ENCODE measurements around the gene INPP1. TPM values are rescaled to one million over a fixed set of nuclear protein-coding genes. Genes with fewer than 3 reads are reported as not detected.

INPP1 gene
- polyA plus RNA-seq, 1 of the 3 experiments (the other 2 are of a cell fraction): 6.4 TPM

DNA sequence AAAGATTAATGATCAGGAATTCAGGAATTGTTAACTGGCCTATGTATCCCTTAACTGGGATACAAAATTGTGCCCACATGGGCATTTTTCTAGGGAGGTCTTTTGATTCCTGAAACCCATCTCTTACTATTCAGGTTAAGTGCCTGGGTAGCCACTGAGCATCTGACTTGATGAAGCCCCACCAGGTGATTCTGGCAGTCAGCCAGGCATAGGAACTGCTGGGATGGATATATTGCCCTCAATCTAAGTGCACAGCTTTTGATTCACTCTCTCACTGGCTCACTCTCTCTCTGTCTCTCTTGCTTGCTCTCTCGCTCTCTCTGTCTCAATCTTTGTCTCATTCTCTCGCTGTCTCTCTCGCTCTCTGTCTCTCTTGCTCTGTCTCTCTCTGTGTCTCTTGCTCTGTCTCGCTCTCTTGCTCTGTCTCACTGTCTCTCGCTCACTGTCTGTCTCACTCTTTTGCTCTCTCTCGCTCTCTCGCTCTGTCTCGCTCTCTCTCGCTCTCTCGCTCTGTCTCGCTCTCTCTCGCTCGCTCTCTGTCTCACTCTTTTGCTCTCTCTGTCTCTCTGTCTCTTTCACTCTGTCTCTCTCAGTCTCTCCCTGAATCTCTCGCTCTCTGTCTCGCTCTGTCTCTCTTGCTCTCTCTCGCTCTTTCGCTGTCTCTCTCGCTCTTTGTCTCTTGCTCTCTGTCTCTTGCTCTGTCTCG, 22.3 kb downstream of the INPP1 start:
- ChIA-PET CTCF (interaction anchor here (1.2 kb wide), 1 partner anchor 145 kb away, joined by 3 read pairs; no protein-coding TSS in a partner anchor), POLR2A (no interaction called here)
- H4K20me1 ChIP-seq (ENCODE audit: insufficient read depth): no peaks in the 10 kb centered on the region
- no peak overlapping the region for H3K4me3 ChIP-seq (ENCODE audit: low read depth in 2 of 2, low read length in 1 of 2)
- no peaks in the 10 kb centered on the region for H3K9me3 ChIP-seq
- H3K27me3 ChIP-seq (ENCODE audit: insufficient read depth): no peaks in the 10 kb centered on the region
- TF ChIP-seq TEAD4 (IDR thresholded peaks at IDR 0.05; ENCODE audit: borderline replicate concordance, insufficient read depth) (no peak), GABPA (IDR thresholded peaks at IDR 0.05; ENCODE audit: low read depth) (no peak), ZBTB33 (IDR thresholded peaks at IDR 0.05; ENCODE audit: borderline replicate concordance, low read depth) (no peak), USF2 (IDR thresholded peaks at IDR 0.05; ENCODE audit: borderline replicate concordance, low read depth, low read length) (no peak), NRF1 (IDR thresholded peaks at IDR 0.05; ENCODE audit: low read depth, low read length) (no peak)
- H3F3A ChIP-seq (replicated peaks; ENCODE audit: insufficient read depth): no peaks in the 10 kb centered on the region
- no peak for DNase-seq
- H3K9me2 ChIP-seq: no peaks in the 10 kb centered on the region
- H3K27ac ChIP-seq (ENCODE audit: low read depth in 2 of 2, low read length in 1 of 2): no peak overlapping the region
- H3K4me2 ChIP-seq: no peak overlapping the region
- no peaks in the 10 kb centered on the region for H3K79me2 ChIP-seq (ENCODE audit: insufficient read depth)
- WGBS (ENCODE audit: low lambda C conversion rate): 93% methylated on average over 19 of the region's 19 CpGs
- H3K9ac ChIP-seq: no peak overlapping the region
- H3K4me1 ChIP-seq (ENCODE audit: control insufficient read depth in 1 of 2, insufficient read depth in 2 of 2, low read depth in 1 of 2, low read length in 1 of 2): no peaks in the 10 kb centered on the region
- H2AFZ ChIP-seq (ENCODE audit: low read depth): no peak overlapping the region
- H3K36me3 ChIP-seq (replicated peaks in 1 of 2; ENCODE audit: control insufficient read depth in 1 of 2, insufficient read depth in 2 of 2, low read length in 1 of 2): no peaks in the 10 kb centered on the region

DNA sequence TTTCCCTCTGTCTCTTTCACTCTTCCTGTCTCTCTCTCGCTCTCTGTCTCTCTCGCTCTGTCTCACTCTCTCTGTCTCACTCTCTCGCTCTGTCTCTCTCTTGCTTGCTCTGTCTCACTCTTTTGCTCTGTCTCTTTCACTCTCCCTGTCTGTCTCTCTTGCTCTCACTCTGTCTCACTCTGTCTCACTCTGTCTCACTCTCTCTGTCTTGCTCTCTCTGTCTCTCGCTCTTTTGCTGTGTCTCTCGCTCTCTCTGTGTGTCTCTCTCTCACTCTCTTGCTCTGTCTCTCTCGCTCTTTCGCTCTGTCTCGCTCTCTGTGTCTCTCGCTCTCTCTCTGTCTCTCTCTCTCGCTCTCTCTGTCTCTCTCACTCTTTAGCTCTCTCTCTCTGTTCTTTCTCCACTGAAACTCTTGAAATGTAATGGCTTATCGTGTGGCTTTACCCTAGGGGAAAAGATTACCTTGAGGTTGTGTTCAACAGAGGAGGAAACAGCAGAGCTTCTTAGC, 22.9 kb downstream of the INPP1 start:
- no peak overlapping the region for H3K4me3 ChIP-seq (ENCODE audit: low read depth in 2 of 2, low read length in 1 of 2)
- peaks cover 0 to 3% of the 10 kb centered on the region in 2 experiments for H3K36me3 ChIP-seq (replicated peaks in 1 of 2; ENCODE audit: control insufficient read depth in 1 of 2, insufficient read depth in 2 of 2, low read length in 1 of 2)
- no peaks in the 10 kb centered on the region for H4K20me1 ChIP-seq (ENCODE audit: insufficient read depth)
- no peaks in the 10 kb centered on the region for H3K79me2 ChIP-seq (ENCODE audit: insufficient read depth)
- no peaks in the 10 kb centered on the region for H3F3A ChIP-seq (replicated peaks; ENCODE audit: insufficient read depth)
- H3K4me2 ChIP-seq: no peak overlapping the region
- H3K9ac ChIP-seq: no peak overlapping the region
- no peak overlapping the region for H3K27ac ChIP-seq (ENCODE audit: low read depth in 2 of 2, low read length in 1 of 2)
- WGBS (ENCODE audit: low lambda C conversion rate): 93% methylated on average over 11 of the region's 11 CpGs
- no peaks in the 10 kb centered on the region for H3K9me3 ChIP-seq
- DNase-seq: no peak
- H3K9me2 ChIP-seq: no peaks in the 10 kb centered on the region
- ChIA-PET POLR2A (no interaction called here), CTCF (interaction anchor here (1.6 to 2.3 kb wide), 2 partner anchors 11 to 22 kb away, joined by 7 to 10 read pairs; no protein-coding TSS in a partner anchor)
- no peaks in the 10 kb centered on the region for H3K27me3 ChIP-seq (ENCODE audit: insufficient read depth)
- H2AFZ ChIP-seq (ENCODE audit: low read depth): no peak overlapping the region
- no peaks in the 10 kb centered on the region for H3K4me1 ChIP-seq (ENCODE audit: control insufficient read depth in 1 of 2, insufficient read depth in 2 of 2, low read depth in 1 of 2, low read length in 1 of 2)
- TF ChIP-seq SIN3A (IDR thresholded peaks at IDR 0.05; ENCODE audit: borderline replicate concordance, low read depth, low read length) (no peak), EP300 (IDR thresholded peaks at IDR 0.05; ENCODE audit: borderline replicate concordance in 1 of 2, low read depth in 1 of 2, low read length in 1 of 2) (no peak), TAF1 (IDR thresholded peaks at IDR 0.05; ENCODE audit: borderline replicate concordance, low read depth, low read length) (no peak), YY1 (IDR thresholded peaks at IDR 0.05; ENCODE audit: low read depth) (no peak), CTCF (IDR thresholded peaks at IDR 0.05) (no peak), GATA2 (CRISPR knock-in tag; IDR thresholded peaks at IDR 0.05) (no peak), ZBTB33 (IDR thresholded peaks at IDR 0.05; ENCODE audit: borderline replicate concordance, low read depth) (no peak), NFIC (IDR thresholded peaks at IDR 0.05; ENCODE audit: borderline replicate concordance) (no peak)
- TF ChIP-seq, protein P1, sequence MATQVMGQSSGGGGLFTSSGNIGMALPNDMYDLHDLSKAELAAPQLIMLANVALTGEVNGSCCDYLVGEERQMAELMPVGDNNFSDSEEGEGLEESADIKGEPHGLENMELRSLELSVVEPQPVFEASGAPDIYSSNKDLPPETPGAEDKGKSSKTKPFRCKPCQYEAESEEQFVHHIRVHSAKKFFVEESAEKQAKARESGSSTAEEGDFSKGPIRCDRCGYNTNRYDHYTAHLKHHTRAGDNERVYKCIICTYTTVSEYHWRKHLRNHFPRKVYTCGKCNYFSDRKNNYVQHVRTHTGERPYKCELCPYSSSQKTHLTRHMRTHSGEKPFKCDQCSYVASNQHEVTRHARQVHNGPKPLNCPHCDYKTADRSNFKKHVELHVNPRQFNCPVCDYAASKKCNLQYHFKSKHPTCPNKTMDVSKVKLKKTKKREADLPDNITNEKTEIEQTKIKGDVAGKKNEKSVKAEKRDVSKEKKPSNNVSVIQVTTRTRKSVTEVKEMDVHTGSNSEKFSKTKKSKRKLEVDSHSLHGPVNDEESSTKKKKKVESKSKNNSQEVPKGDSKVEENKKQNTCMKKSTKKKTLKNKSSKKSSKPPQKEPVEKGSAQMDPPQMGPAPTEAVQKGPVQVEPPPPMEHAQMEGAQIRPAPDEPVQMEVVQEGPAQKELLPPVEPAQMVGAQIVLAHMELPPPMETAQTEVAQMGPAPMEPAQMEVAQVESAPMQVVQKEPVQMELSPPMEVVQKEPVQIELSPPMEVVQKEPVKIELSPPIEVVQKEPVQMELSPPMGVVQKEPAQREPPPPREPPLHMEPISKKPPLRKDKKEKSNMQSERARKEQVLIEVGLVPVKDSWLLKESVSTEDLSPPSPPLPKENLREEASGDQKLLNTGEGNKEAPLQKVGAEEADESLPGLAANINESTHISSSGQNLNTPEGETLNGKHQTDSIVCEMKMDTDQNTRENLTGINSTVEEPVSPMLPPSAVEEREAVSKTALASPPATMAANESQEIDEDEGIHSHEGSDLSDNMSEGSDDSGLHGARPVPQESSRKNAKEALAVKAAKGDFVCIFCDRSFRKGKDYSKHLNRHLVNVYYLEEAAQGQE (IDR thresholded peaks at IDR 0.05; ENCODE audit: low read depth, low read length): no peak
